Right lobe of liver (tissue), 4 donors: ENCODE results near the gene DCC.

Experiments used
- CTCF ChIP-seq, 4 donors: fragments of 200-600 bp in 3 of 4; fragments of 450-650 bp in 1 of 4; IDR thresholded peaks; one replicate each; pipeline versions ENCODE4 v1.5.1 to v1.8.0; 2016 to 2022; ENCODE audit warnings: antibody characterized with exemption in 4 of 4, mild to moderate bottlenecking in 2 of 4
- POLR2A ChIP-seq: fragments of 450-650 bp; IDR thresholded peaks from one replicate; pipeline ENCODE4 v1.6.1; 2017; ENCODE audit warnings: antibody characterized with exemption, mild to moderate bottlenecking
- donor health status: DM: no; HTN: no; CAD: no.
- donor health status: DM: no; HTN: no; CAD: no.
- donor health status: DM: no; HTN: yes; CAD: no.

- TF ChIP-seq CTCF (IDR thresholded peaks at IDR 0.05) = no peak
- TF ChIP-seq POLR2A = no peak
These were observed 943.7 kb downstream of the DCC start for GRCh38 chr18:53283708-53284107.
